ENCODE data around the gene EPM2AIP1. TPM values are rescaled to one million over a fixed set of nuclear protein-coding genes. Genes with fewer than 3 reads are reported as not detected.
"Not testable (repeated sequence)": the region's sequence is repeated elsewhere in the genome, so short reads cannot be mapped to it uniquely, and the experiment has no call there.

The EPM2AIP1 gene
- total and polyA plus RNA-seq, 10 donors, result 4.9 to 31.3 (median 22.3) TPM

DNA sequence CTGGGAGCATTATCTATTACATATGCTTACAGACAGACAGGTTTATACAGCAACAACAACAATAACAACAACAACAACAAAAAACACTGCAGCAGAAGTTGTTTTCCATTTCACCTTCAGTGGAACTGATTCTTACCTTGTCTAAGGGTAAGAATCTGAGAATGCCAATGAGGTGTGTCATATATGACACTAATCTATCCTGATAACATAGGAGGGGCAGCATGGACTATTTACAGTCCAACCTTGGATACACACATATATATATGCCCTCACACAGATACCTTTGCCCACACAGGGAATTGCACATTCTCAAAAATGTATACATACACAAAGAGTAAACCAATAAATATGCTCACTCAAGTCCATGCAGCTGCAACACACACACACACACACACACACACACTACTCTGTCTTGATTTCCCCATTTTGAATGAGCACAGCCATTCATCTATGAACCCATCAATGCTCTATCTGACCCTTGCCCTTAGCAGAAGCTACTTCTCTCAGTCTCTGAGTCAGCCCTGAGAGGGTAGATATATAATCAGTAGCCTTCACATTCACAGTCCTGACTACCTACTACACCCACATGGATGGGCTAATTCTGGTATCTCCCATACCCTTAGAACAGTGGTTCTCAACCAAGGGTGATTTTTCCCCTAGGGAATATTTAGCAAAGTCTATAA lies 38.3 kb downstream of the EPM2AIP1 start:
- Histone ChIP-seq H3K9me3 (no peaks in the 10 kb centered on the region), H3K4me1 (peaks cover 0 to 16% (median 4%) of the 10 kb centered on the region in 6 donors), H3K4me3 (no peak overlapping the region), H3K36me3 (no peaks in the 10 kb centered on the region), H3K27me3 (replicated peaks in 1 of 7) (no peaks in the 10 kb centered on the region), H3K27ac (no peak overlapping the region)
- intact Hi-C loops (cut with DNase I; ENCODE audit: low total_unique reads), result loop anchor here (5.0 kb wide), 1 partner anchor 222 kb away; no protein-coding TSS in a partner anchor
- TF ChIP-seq POLR2AphosphoS5 (IDR thresholded peaks at IDR 0.05) (no peak), POLR2A (IDR thresholded peaks at IDR 0.05) (no peak)
- TF ChIP-seq, protein P1, sequence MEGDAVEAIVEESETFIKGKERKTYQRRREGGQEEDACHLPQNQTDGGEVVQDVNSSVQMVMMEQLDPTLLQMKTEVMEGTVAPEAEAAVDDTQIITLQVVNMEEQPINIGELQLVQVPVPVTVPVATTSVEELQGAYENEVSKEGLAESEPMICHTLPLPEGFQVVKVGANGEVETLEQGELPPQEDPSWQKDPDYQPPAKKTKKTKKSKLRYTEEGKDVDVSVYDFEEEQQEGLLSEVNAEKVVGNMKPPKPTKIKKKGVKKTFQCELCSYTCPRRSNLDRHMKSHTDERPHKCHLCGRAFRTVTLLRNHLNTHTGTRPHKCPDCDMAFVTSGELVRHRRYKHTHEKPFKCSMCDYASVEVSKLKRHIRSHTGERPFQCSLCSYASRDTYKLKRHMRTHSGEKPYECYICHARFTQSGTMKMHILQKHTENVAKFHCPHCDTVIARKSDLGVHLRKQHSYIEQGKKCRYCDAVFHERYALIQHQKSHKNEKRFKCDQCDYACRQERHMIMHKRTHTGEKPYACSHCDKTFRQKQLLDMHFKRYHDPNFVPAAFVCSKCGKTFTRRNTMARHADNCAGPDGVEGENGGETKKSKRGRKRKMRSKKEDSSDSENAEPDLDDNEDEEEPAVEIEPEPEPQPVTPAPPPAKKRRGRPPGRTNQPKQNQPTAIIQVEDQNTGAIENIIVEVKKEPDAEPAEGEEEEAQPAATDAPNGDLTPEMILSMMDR (IDR thresholded peaks at IDR 0.05 in 8 of 11, conservative IDR thresholded peaks at IDR 0.05 in 3 of 11), result no peak
- no peak for DNase-seq

DNA sequence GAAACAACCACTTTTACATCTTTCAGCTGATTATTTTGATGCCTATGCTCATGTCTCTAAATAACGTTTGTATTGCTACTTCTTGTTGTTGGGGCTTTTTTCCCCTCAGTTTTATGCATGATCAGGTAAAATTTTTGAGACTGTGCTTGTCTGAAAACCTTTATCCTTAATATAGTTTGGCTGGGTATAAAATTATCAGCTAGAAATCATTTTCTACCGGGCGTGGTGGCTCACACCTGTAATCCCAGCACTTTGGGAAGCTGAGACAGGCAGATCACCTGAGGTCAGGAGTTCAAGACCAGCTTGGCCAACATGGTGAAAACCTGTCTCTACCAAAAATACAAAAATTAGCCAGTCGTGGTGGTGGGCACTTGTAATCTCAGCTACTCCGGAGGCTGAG lies 45.1 kb downstream of the EPM2AIP1 start:
- H3K4me3 ChIP-seq; intact Hi-C loops (cut with DNase I; ENCODE audit: low total_unique reads); H3K36me3 ChIP-seq; DNase-seq; H3K27me3 ChIP-seq (replicated peaks in 1 of 7); H3K27ac ChIP-seq: not testable (repeated sequence)
- Histone ChIP-seq H3K4me1 (peaks cover 0 to 19% (median 12%) of the 10 kb centered on the region in 6 donors), H3K9me3 (peaks cover 8 to 27% (median 21%) of the 10 kb centered on the region in 8 donors)
- WGBS, 5 donors, result 85 to 97% (median 94%) methylated on average over 5 of the region's 5 CpGs

DNA sequence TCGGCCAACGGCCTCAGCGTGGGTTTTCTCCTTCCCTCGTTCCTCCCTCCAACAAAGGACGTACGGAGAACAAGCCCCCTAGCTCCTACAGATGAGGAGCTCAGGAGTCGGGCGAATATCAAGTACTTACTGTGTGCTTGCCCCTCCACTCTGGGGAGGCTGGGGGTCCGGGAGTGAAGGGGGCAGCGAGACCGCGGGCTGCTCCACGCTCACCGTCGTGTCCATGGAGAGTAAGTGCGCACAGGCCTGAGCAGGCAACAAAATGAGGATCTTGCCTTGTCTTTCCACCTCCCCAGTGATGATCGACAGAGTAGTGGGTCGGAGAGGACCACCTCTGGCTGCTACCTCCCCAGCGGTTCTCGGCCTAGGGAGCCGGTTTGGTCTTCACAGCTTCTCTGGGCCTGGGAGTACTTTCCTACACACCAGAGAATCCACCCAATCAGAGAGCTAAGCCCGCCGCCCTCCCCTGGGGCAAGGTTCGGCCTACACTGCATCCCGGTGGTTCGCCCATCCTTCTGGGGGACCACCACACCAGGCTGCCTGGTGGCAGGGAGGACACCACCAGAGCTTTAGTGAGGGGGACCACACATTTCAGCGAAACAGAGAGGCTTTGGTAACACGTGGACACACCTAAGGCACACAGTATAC lies 47.5 kb downstream of the EPM2AIP1 start:
- WGBS, 5 donors, result 76 to 83% (median 79%) methylated on average over 25 to 28 of the region's 28 CpGs
- H3K36me3 ChIP-seq, result no peaks in the 10 kb centered on the region
- peaks cover 8 to 27% (median 21%) of the 10 kb centered on the region in 8 donors for H3K9me3 ChIP-seq
- peak overlapping the region in 7 of 8 donors; percentile 69 to 97 (median 85) for H3K4me3 ChIP-seq
- H3K4me1 ChIP-seq, result peaks cover 0 to 33% (median 17%) of the 10 kb centered on the region in 6 donors
- intact Hi-C loops (cut with DNase I; ENCODE audit: low total_unique reads), result no loop called here
- H3K27ac ChIP-seq, result peak overlapping the region in 6 of 8 donors; percentile 68 to 88 (median 80)
- peak; percentile 80 for DNase-seq
- no peak for TF ChIP-seq POLR2AphosphoS5 (IDR thresholded peaks at IDR 0.05)
- TF ChIP-seq, protein P1 (IDR thresholded peaks at IDR 0.05 in 8 of 11, conservative IDR thresholded peaks at IDR 0.05 in 3 of 11), result no peak
- TF ChIP-seq POLR2A (IDR thresholded peaks at IDR 0.05), result no peak
- H3K27me3 ChIP-seq (replicated peaks in 1 of 7), result no peaks in the 10 kb centered on the region

DNA sequence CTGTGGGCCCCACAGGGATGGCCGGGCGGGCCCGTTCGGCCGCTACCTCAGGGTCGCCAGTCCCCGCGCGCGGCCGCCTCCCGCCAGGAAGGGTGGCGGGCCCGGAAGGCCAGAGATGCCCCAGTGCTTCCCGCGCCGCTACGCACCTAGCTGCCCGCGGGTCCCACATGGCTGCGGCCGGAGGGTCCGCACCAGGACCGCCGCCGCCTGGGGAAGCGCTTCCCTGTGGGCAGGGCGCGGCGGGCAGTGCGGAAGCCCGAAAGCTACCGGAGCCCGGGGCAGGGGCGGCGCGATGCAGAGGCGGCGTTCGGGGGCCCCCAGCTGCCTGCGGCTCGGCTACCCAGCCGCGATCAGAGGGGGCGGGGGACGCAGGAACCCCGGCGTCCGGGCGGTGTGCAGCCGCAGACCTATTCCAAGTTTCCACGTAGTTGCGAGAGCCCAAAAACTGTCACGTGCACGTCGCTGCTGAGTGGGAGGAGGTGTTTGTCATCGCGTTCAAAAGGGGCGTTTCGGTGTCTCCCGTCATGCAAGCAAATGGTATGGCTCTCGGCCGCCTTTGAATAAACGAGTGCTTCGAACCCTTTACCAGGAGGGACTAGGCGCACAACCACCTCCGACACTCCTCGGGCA lies 48.2 kb downstream of the EPM2AIP1 start, which contains the start of gene TRANK1:
TRANK1 (minus strand) TSS at position 414 of the 630 bp plus-strand sequence; CDS start at position 169, 245 bp downstream.
- H3K9me3 ChIP-seq, result peaks cover 8 to 27% (median 21%) of the 10 kb centered on the region in 8 donors
- H3K27me3 ChIP-seq (replicated peaks in 1 of 7), result no peaks in the 10 kb centered on the region
- WGBS, 5 donors, result 1 to 3% (median 1%) methylated on average over 26 to 68 of the region's 68 CpGs
- H3K4me3 ChIP-seq, result peak within 1 kb of the TSS; percentile 69 to 97 (median 82)
- no peaks in the 10 kb centered on the region for H3K36me3 ChIP-seq
- TF ChIP-seq POLR2AphosphoS5 (IDR thresholded peaks at IDR 0.05), result peak; percentile 74 to 83 (median 82)
- peak in 1 of 3 donors; percentile 42 for TF ChIP-seq POLR2A (IDR thresholded peaks at IDR 0.05)
- TF ChIP-seq, protein P1 (IDR thresholded peaks at IDR 0.05 in 8 of 11, conservative IDR thresholded peaks at IDR 0.05 in 3 of 11), result no peak
- intact Hi-C loops (cut with DNase I; ENCODE audit: low total_unique reads), result no loop called here
- H3K27ac ChIP-seq, result peak within 1 kb of the TSS; percentile 68 to 88 (median 80)
- peak; percentile 93 for DNase-seq
- H3K4me1 ChIP-seq, result peaks cover 0 to 33% (median 17%) of the 10 kb centered on the region in 6 donors

Measured in spleen (tissue), 11 donors.